H9 (cell line): ENCODE results near the gene GON7. TPM values are rescaled to one million over a fixed set of nuclear protein-coding genes. Genes with fewer than 3 reads are reported as not detected.

Experiments
- DNase-seq: peaks from one replicate; pipeline ENCODE4 v3.0.0-alpha.2; 2017
- H2AFZ ChIP-seq: one replicate; pipeline ENCODE4 v1.6.1; 2013; ENCODE audit warnings: mild to moderate bottlenecking, low read length, control low read depth, moderate library complexity
- H2AK5ac ChIP-seq: 2 replicates; pipeline ENCODE4 v1.6.1; 2013; ENCODE audit warnings: low read length, control low read depth, mixed read lengths; ENCODE audit not compliant: insufficient read length
- H2BK120ac ChIP-seq: one replicate; pipeline ENCODE4 v1.6.1; 2013; ENCODE audit warnings: low read depth, mild to moderate bottlenecking, low read length, control low read depth, inconsistent platforms; ENCODE audit not compliant: poor library complexity, severe bottlenecking
- H2BK12ac ChIP-seq: 2 replicates; pipeline ENCODE4 v1.6.1; 2013; ENCODE audit warnings: low read length, control low read depth, mixed read lengths, low read depth; ENCODE audit not compliant: insufficient read length
- H2BK15ac ChIP-seq: 2 replicates; pipeline ENCODE4 v1.6.1; 2013; ENCODE audit warnings: low read depth, low read length, control low read depth
- H2BK20ac ChIP-seq: one replicate; pipeline ENCODE4 v1.6.1; 2013; ENCODE audit warnings: low read depth, mild to moderate bottlenecking, low read length, control low read depth, inconsistent platforms; ENCODE audit not compliant: poor library complexity, severe bottlenecking
- H2BK5ac ChIP-seq: 2 replicates; pipeline ENCODE4 v1.6.1; 2013; ENCODE audit warnings: low read length, control low read depth, mixed read lengths; ENCODE audit not compliant: insufficient read length
- H3K14ac ChIP-seq: 2 replicates; pipeline ENCODE4 v1.6.1; 2013; ENCODE audit warnings: low read length, control low read depth; ENCODE audit not compliant: insufficient read depth
- H3K18ac ChIP-seq: 2 replicates; pipeline ENCODE4 v1.6.1; 2013; ENCODE audit warnings: low read depth, mild to moderate bottlenecking, mixed read lengths, low read length, control low read depth; ENCODE audit not compliant: insufficient read length
- H3K23ac ChIP-seq: 2 replicates; pipeline ENCODE4 v1.6.1; 2013; ENCODE audit warnings: low read length, control low read depth, mixed read lengths, low read depth; ENCODE audit not compliant: insufficient read length
- H3K23me2 ChIP-seq: 2 replicates; pipeline ENCODE4 v1.6.1; 2013; ENCODE audit warnings: low read depth, mild to moderate bottlenecking, mixed read lengths, low read length, control low read depth; ENCODE audit not compliant: insufficient read length, poor library complexity, severe bottlenecking
- H3K27ac ChIP-seq: 2 replicates; pipeline ENCODE4 v1.5.1; 2013; ENCODE audit warnings: low read length, control low read depth, mixed read lengths, low read depth; ENCODE audit not compliant: insufficient read length
- H3K27me3 ChIP-seq: 2 replicates; pipeline ENCODE4 v1.6.1; 2013; ENCODE audit warnings: low read length, control low read depth, inconsistent platforms; ENCODE audit not compliant: insufficient read depth
- H3K4ac ChIP-seq: 2 replicates; pipeline ENCODE4 v1.6.1; 2013; ENCODE audit warnings: low read depth, mild to moderate bottlenecking, control low read depth, inconsistent platforms, low read length, moderate library complexity
- H3K4me1 ChIP-seq: 2 replicates; pipeline ENCODE4 v1.6.1; 2013; ENCODE audit warnings: low read length, control low read depth, inconsistent platforms; ENCODE audit not compliant: insufficient read depth
- H3K4me2 ChIP-seq: 2 replicates; pipeline ENCODE4 v1.6.1; 2013; ENCODE audit warnings: low read length, control low read depth, mixed read lengths; ENCODE audit not compliant: insufficient read length, insufficient read depth
- H3K56ac ChIP-seq: 2 replicates; pipeline ENCODE4 v1.6.1; 2013; ENCODE audit warnings: low read depth, mild to moderate bottlenecking, mixed read lengths, low read length, control low read depth; ENCODE audit not compliant: insufficient read length
- H3K79me1 ChIP-seq: 2 replicates; pipeline ENCODE4 v1.6.1; 2013; ENCODE audit warnings: low read depth, mild to moderate bottlenecking, moderate library complexity, low read length, control low read depth, inconsistent platforms; ENCODE audit not compliant: insufficient read depth, poor library complexity, severe bottlenecking
- H3K79me2 ChIP-seq: 2 replicates; pipeline ENCODE4 v1.6.1; 2013; ENCODE audit warnings: low read length, control low read depth, inconsistent platforms; ENCODE audit not compliant: insufficient read depth
- H3K9ac ChIP-seq: 2 replicates; pipeline ENCODE4 v1.6.1; 2013; ENCODE audit warnings: low read length, control low read depth, mixed read lengths; ENCODE audit not compliant: insufficient read length; ENCODE audit errors: extremely low read depth
- H3K9me3 ChIP-seq: one replicate; pipeline ENCODE4 v1.6.1; 2013; ENCODE audit warnings: low read depth, low read length, inconsistent platforms; ENCODE audit not compliant: control insufficient read depth
- H3T11ph ChIP-seq: one replicate; pipeline ENCODE4 v1.6.1; 2013; ENCODE audit warnings: mild to moderate bottlenecking, low read length, control low read depth, inconsistent platforms
- H4K20me1 ChIP-seq: one replicate; pipeline ENCODE4 v1.6.1; 2013; ENCODE audit not compliant: control insufficient read depth, insufficient read length, insufficient read depth
- H4K5ac ChIP-seq: 2 replicates; pipeline ENCODE4 v1.6.1; 2013; ENCODE audit warnings: low read depth, mild to moderate bottlenecking, mixed read lengths, low read length, control low read depth; ENCODE audit not compliant: insufficient read length
- H4K8ac ChIP-seq: replicated peaks from 2 replicates; pipeline ENCODE4 v1.6.1; 2013; ENCODE audit warnings: low read length, control low read depth, mixed read lengths, low read depth; ENCODE audit not compliant: insufficient read length
- H4K91ac ChIP-seq: 2 replicates; pipeline ENCODE4 v1.6.1; 2013; ENCODE audit warnings: low read depth, mild to moderate bottlenecking, moderate library complexity, mixed read lengths, low read length, control low read depth; ENCODE audit not compliant: insufficient read length
- H3K27ac Mint-ChIP-seq, 3 experiments: 2 replicates in 2 of 3; 3 replicates in 1 of 3; pipeline ENCODE4 v1.8.0; 2020 to 2021; ENCODE audit warnings: mixed read lengths in 3 of 3, mild to moderate bottlenecking in 1 of 3, moderate library complexity in 1 of 3
- H3K27me3 Mint-ChIP-seq: 2 replicates; pipeline ENCODE4 v1.8.0; 2021; ENCODE audit warnings: low read depth, mild to moderate bottlenecking, moderate library complexity, mixed read lengths
- H3K36me3 Mint-ChIP-seq, 3 experiments: 2 replicates in 2 of 3; 3 replicates in 1 of 3; pipeline ENCODE4 v1.8.0; 2020 to 2021; ENCODE audit warnings: low read depth in 3 of 3, mixed read lengths in 3 of 3; ENCODE audit not compliant: insufficient read depth in 1 of 3
- H3K4me1 Mint-ChIP-seq, 2 experiments: 2 replicates each; pipeline ENCODE4 v1.8.0; 2020; ENCODE audit warnings: mixed read lengths in 2 of 2
- H3K4me3 Mint-ChIP-seq, 2 experiments: 2 replicates in 1 of 2; 3 replicates in 1 of 2; pipeline ENCODE4 v1.8.0; 2020 to 2021; ENCODE audit warnings: mild to moderate bottlenecking in 2 of 2, mixed read lengths in 2 of 2, moderate library complexity in 1 of 2
- H3K9me3 Mint-ChIP-seq, 2 experiments: 2 replicates in 1 of 2; 3 replicates in 1 of 2; pipeline ENCODE4 v1.8.0; 2020; ENCODE audit warnings: mild to moderate bottlenecking in 2 of 2, mixed read lengths in 2 of 2, moderate library complexity in 1 of 2
- CTCF ChIP-seq: fragments of 200-600 bp; sonication (generic); conservative IDR thresholded peaks from 3 replicates; pipeline ENCODE4 v1.8.0; 2021; ENCODE audit warnings: antibody characterized with exemption, mild to moderate bottlenecking
- WGBS: extraction: QIAGEN DNeasy Blood & Tissue Kit; methylation state at CpG from one replicate; pipeline ENCODE4 v1.1.7; 2013; ENCODE audit warnings: missing lambda C conversion rate, low lambda C conversion rate, mixed read lengths; ENCODE audit not compliant: insufficient read length; ENCODE audit errors: extremely low coverage; 5-methylcytosine and 5-hydroxymethylcytosine counted together
- total RNA-seq: library from RNA; stranded (reverse); gene quantifications from 2 replicates; pipeline ENCODE4 v1.2.1, GENCODE V29; 2021

Gene GON7
- total RNA-seq, 1 experiment from 2014 or later, result 6.8 TPM

DNA sequence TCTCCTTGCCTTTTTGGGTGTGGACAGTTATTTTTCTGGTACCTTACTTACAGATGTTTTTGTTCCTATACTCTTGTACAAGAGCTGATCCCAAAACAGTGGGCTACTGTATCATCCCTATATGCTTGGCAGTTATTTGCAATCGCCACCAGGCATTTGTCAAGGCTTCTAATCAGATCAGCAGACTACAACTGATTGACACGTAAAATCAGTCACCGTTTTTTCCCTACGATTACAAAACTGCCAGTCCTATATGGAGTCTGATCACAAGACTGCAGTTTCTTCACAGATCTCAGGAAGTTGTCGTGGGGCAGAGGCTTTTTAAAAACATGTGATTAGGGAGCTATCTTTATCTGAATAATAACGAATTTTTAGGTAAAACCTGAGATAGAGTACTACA lies 20.4 kb downstream of the GON7 start:
- H3K36me3 Mint-ChIP-seq, result peaks cover 3 to 38% (median 34%) of the 10 kb centered on the region in 3 experiments; a peak in 6 of 7 replicates
- H3K4me3 Mint-ChIP-seq, result peak overlapping the region; percentile 73 to 93
- H3K79me2 ChIP-seq, result no peaks in the 10 kb centered on the region; the same call in 1 of the 2 replicates
- no peak overlapping the region for H3K18ac ChIP-seq
- H3K4ac ChIP-seq, result no peak overlapping the region
- no peaks in the 10 kb centered on the region for H3K9me3 ChIP-seq
- no peaks in the 10 kb centered on the region for H4K20me1 ChIP-seq
- H3K14ac ChIP-seq, result no peak overlapping the region
- H3K27ac ChIP-seq, result no peak overlapping the region
- H2BK12ac ChIP-seq, result no peak overlapping the region
- H2BK5ac ChIP-seq, result no peak overlapping the region
- H3T11ph ChIP-seq, result no peak overlapping the region
- no peak for DNase-seq
- no peak overlapping the region for H3K56ac ChIP-seq
- no peak overlapping the region for H4K91ac ChIP-seq
- H2AK5ac ChIP-seq, result no peak overlapping the region
- H3K27me3 Mint-ChIP-seq, result no peaks in the 10 kb centered on the region
- H3K4me2 ChIP-seq, result no peak overlapping the region
- no peak overlapping the region for H2BK120ac ChIP-seq
- peaks cover 11 to 18% of the 10 kb centered on the region in 2 experiments for H3K4me1 Mint-ChIP-seq
- H2AFZ ChIP-seq, result no peak overlapping the region
- H2BK15ac ChIP-seq, result no peak overlapping the region
- H3K79me1 ChIP-seq, result peaks cover 9% of the 10 kb centered on the region
- H3K4me1 ChIP-seq, result no peaks in the 10 kb centered on the region
- no peak overlapping the region for H4K5ac ChIP-seq
- H3K9me3 Mint-ChIP-seq, result no peaks in the 10 kb centered on the region
- no peak overlapping the region for H2BK20ac ChIP-seq
- no peak for TF ChIP-seq CTCF
- H4K8ac ChIP-seq, result no peak overlapping the region
- no peak overlapping the region for H3K27ac Mint-ChIP-seq
- no peaks in the 10 kb centered on the region for H3K27me3 ChIP-seq
- no peak overlapping the region for H3K23ac ChIP-seq
- H3K23me2 ChIP-seq, result peaks cover 3% of the 10 kb centered on the region
- no peak overlapping the region for H3K9ac ChIP-seq
- WGBS, result no CpG with 5 or more reads among the region's 6 CpGs
